Fibroblast of the aortic adventitia (primary cell): ENCODE data around the gene SSPN. TPM values are rescaled to one million over a fixed set of nuclear protein-coding genes. Genes with fewer than 3 reads are reported as not detected.

Experiments used
- DNase-seq: peaks from one replicate; pipeline ENCODE4 v3.0.0-alpha.2; 2010; ENCODE audit warnings: low read depth
- H3K4me3 ChIP-seq: 2 replicates; pipeline ENCODE4 v1.5.1; 2011; ENCODE audit warnings: low read depth, mild to moderate bottlenecking, control low read depth, low read length, moderate library complexity
- CTCF ChIP-seq: IDR thresholded peaks from 2 replicates; pipeline ENCODE4 v1.5.1; 2011; ENCODE audit warnings: mild to moderate bottlenecking, low read length, control low read depth, inconsistent platforms; ENCODE audit not compliant: insufficient read depth
- total RNA-seq: library from RNA; depleted of rRNA; stranded (reverse); fragments of >200 nt; gene quantifications from 2 replicates; pipeline ENCODE4 v1.2.3, GENCODE V29; 2012; ENCODE audit warnings: low replicate concordance

Gene SSPN
- 9.3 and 23.0 TPM in 2 replicates for total RNA-seq

DNA sequence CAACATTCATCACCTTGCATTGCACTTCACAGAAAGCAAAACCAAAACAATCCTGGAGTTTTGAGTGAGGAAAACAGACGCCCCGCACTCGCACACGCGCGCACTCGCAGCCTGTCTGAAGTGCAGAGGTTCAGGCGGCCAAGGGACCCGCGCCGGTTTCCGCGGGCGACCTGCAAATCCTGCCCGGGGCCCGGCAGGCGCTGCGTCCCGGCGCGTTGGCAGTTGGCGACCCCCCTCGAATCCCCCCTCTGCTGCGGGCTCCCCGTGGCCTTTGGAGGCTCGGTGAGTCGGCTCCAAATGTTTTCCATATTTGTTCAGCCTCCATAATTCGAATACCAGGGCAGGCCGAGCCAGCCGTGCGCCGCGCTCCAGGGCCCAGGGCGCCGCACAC, at the start of gene SSPN:
Gene SSPN, plus strand, starts transcription at position 324 of the 391 bp plus-strand sequence. CDS start 100 bp downstream, outside the sequence.
- TF ChIP-seq CTCF: no peak
- H3K4me3 ChIP-seq: peak within 1 kb of the TSS; percentile 63
- DNase-seq: peak; percentile 63

DNA sequence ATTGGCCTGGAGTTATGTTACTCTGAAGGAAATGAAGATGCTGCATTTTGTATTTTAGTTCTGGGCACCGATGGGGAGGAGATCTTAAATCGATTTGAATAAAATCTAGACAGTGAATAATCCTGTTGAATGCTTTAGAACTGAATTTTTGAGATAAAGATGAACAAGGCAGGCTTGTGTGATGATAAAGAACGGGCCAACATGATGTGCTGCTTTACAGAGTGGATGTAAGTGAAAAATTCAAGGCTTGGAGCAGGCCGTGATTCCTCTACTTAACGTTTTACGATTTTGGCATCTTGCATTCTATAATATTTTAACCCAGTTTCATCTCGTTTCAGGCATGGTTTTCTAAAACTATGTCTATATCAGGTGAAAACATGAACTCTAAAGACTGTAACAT, 47.1 kb upstream of the SSPN start:
- no peak for TF ChIP-seq CTCF
- no peak overlapping the region for H3K4me3 ChIP-seq
- DNase-seq: no peak

DNA sequence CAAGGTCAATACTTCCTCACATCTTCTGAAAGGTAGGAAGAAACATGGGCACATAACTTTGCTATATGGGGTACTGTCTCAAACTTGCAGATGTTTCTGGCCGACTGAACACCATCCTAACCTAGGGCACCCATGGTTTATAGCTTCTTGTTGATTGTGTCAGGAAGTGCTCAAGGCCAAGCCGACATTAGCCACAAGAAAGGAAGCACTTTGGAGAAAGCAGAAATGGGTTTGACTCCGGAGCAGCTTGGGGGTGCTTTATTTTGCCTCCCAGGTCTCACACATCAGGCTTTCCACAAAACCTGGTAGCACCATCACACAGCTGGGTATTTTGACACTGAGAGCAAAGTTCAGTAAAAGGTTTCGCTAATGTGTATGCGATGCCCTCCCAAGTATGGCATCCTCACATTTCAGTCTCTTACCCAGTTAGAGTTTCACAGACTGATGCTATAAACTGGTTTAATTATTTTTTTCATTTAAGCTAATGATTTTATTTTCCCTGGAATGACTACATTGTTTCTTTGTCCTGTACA, 45.3 kb upstream of the SSPN start:
- no peak for TF ChIP-seq CTCF
- DNase-seq: no peak

GRCh38 chr12:26150736-26151450, 44.5 kb upstream of the SSPN start:
- no peak for TF ChIP-seq CTCF
- no peak overlapping the region for H3K4me3 ChIP-seq
- DNase-seq: peak; percentile 93

More for the DNA sequence above, 45.3 kb upstream of the SSPN start:
- no peak overlapping the region for H3K4me3 ChIP-seq

- no peak overlapping the region for H3K4me3 ChIP-seq
- TF ChIP-seq CTCF: no peak
- no peak for DNase-seq
Observed at GRCh38 chr12:26152507-26153102, 42.8 kb upstream of the SSPN start.

- H3K4me3 ChIP-seq: no peak overlapping the region
- peak; percentile 41 for TF ChIP-seq CTCF
- DNase-seq: peak; percentile 97
Observed at GRCh38 chr12:26153421-26154154, 41.8 kb upstream of the SSPN start.
